ENCODE data around the gene LONRF2. TPM values are rescaled to one million over a fixed set of nuclear protein-coding genes. Genes with fewer than 3 reads are reported as not detected.
"Not testable (repeated sequence)": the region's sequence is repeated elsewhere in the genome, so short reads cannot be mapped to it uniquely, and the experiment has no call there.

Gene LONRF2
- polyA plus RNA-seq, 3 donors, result 2.6 to 2.9 (median 2.8) TPM

DNA sequence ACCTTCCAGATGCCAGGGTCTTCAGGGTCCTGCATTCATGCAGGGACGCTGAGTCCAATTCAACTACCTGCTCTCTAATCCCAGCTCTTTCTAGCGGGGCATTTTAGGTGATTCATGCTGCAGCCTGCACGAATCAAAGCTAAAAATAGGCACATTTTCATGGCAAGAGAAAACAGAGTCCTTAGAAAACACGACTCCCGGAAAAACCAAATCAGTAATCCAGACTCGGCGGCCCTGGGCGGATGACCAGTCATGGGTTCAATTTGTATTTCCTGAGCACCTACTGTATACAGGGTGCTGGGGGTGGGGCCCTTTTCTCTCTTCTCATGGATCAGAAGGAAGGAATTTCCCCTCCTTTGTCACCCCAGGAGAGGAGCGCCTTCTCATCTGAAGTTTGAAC lies 64.4 kb downstream of the LONRF2 start:
- no peak for DNase-seq (ENCODE audit: low read depth in 3 of 3, low spot score in 2 of 3)

DNA sequence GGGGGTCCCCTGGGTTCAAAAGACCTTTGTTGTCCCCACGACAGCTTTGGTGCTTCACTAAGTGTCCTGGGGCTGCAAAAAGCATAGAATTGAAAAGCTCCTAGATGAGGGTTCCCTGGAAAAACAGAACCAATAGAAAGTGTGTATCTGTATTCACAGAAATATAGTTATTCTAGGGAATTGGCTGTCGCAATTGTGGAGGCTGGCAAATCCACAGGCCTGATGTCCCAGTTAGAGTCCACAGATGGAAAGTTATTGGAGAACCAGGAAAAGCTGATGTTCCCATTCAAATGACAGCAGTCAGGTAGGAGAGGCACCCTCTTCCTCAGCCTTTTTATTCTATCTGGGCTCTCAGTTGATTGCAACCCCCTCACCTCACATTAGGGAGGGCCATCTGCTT lies 65.5 kb downstream of the LONRF2 start:
- DNase-seq (ENCODE audit: low read depth in 3 of 3, low spot score in 2 of 3), result no peak

DNA sequence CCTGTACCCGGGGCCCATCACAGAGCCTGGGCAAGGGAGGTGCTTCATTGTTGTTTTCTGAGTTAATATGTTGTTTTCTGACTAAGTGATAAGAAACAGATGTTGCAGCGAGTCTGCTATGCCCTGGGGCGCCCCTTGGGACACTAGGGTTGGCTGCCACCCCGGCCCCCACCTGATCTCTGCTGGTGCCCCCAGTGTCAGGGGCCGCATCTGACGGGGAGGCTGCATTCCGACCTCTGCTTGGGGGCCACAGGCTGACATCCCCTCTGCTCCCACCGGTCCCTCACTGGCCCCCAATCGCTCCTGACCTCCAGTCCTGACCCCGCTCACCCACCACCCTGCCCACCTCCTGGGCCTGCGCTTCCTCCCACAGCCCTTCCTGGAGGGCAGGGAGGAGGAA lies 65.9 kb downstream of the LONRF2 start:
- no peak for DNase-seq (ENCODE audit: low read depth in 3 of 3, low spot score in 2 of 3)

DNA sequence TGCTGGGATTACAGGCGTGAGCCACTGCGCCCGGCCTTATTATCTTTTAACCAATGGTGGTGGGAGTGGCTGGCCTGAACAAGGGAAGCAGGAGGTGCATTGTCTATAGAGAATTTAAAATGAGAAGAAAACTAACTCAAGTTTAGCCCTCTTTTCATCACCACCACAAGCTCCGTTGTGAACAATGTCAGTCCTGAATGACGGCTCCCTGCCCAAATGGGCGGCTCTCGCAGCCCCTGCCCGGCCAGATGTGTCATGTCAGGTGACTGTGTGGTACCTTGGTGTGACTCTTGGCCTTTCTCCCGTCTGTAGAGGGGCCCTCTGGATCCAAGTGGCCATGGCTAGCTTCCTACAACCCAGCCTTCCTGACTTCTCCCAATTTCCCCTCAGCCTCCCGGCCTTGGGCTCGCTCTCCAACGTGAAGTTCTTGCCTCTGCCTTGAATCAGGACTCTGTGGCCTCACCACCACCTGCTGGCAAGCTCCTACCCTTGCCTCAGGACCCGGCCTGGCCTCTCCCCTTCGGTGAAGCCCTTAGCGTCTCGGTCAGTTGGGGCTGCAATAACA lies 67.6 kb downstream of the LONRF2 start:
- DNase-seq (ENCODE audit: low read depth in 3 of 3, low spot score in 2 of 3), result no peak

DNA sequence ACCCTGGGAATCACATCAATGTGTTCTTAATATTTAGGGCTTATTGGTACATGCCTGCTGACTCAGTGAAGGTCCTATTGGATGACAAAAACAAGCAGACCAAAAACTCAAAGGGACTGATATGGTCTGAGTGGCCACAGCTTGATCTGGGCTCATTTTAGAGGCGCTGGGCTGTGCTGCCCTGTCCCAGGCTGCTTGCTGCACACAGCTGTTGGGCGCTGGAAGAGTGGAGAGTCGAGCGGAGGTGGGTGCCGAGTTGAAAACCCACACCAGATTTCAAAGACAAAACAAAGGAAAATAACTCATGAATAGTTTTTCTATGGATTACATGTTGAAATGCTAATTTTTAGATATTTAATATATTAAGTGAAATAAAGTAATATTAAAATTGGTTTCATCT lies 68.5 kb downstream of the LONRF2 start:
- no peak for DNase-seq (ENCODE audit: low read depth in 3 of 3, low spot score in 2 of 3)

DNA sequence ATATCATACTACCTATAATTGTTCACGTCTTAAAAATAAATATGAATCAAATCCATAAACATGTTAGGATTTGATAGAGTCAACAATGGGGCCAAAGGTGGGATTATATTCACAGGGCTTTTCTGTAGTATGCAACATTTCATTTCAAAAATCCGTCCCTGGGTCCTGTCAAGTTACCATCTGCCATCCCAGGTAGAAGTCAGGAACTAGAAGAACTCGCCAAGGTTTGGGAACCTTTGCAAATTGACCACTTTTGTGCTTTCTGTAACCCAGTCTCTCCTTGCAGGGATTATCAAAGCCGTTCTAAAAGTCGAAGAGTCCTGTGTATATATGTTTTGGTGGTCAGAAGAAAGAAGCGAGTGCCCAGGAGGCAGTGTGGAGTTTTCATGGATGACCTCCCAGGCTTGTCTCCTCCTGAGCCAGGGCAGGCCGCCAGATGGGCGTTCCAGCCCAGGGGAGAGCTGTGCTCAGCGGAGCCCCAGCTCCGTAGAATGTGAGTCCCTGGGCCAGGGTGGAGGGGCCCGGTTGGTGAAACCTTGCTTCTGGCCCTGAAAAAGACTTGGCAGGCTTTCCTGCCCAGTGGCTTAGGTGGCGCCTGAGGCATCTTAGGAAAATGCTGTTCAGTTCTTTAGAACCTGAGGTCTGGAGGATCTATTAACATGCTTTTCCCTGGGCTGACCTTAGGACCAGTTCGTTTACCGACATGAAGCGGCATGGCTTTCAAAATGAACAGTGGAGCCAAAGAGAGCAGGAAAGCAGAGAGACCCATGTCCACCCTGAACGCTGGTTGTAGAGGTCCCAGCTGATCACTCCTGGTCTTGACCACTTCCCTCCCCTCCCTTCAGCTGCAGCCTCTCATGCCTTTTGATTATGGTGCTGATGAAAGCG lies 69.2 kb downstream of the LONRF2 start:
- no peak for DNase-seq (ENCODE audit: low read depth in 3 of 3, low spot score in 2 of 3)

DNA sequence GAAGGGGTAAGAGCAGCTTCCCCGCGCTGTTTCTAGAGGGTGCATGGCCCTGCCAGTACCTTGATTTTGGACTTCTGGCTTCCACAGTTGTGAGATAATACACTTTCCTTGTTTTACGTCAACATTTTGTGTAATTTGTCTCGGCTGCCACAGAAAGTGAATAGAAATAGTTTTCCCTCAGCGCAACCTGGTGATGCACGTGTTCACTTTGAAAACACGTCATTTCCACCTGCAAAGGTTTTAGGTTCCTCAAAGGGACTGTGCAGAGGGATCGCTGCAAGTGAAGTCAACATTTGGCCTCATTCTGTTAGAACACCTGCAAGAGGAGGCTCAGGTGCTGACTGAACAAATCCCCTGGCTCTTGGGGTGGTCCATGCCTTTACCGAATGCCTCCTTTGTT lies 71.7 kb downstream of the LONRF2 start:
- DNase-seq (ENCODE audit: low read depth in 3 of 3, low spot score in 2 of 3), result no peak

DNA sequence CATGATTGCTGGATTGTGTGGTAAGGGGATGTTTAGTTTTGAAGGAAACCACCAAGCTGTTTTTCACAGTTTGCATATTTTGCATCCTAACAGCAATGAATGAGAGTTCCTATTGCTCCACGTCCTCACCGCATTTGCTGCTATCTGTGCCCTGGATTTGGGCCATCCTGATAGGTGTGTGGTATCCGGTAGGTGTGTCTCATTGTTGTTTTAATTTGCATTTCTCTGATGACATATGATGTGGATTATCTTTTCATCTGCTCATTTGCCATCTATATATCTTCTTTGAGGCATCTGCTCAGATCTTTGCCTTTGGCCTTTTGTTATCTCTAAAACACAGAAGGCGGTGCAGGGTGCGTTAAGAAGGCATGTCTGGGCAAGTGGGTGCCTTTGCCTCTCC lies 73.3 kb downstream of the LONRF2 start:
- DNase-seq (ENCODE audit: low read depth in 3 of 3, low spot score in 2 of 3), result no peak

DNA sequence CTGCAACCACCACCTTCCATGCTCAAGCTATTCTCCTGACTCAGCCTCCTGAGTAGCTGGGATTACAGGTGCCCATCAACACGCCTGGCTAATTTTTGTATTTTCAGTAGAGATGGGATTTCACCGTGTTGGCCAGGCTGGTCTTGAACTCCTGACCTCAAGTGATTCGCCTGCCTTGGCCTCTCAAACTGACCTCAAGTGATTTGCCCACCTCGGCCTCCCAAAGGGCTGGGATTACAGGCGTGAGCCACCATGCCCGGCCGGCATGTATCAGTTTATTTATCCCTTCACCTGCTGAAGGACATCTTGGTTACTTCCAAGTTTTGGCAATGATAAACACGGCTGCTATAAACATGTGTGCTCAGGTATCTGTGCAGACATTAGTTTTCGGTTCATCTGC lies 73.7 kb downstream of the LONRF2 start:
- DNase-seq (ENCODE audit: low read depth in 3 of 3, low spot score in 2 of 3), result not testable (repeated sequence)

DNA sequence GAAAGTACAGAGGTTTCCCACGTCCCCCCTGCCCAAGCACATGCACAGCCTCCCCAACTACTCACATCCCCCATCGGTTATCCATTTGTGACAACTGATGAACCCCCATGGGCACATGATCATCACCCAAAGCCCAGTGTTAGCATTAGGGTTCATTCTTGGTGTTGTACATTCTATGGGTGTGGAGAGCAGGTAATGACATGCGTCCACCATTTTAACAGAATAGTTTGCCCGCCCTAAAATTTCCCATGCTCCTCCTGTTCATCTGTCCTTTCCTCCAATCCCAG lies 74.3 kb downstream of the LONRF2 start:
- no peak for DNase-seq (ENCODE audit: low read depth in 3 of 3, low spot score in 2 of 3)

DNA sequence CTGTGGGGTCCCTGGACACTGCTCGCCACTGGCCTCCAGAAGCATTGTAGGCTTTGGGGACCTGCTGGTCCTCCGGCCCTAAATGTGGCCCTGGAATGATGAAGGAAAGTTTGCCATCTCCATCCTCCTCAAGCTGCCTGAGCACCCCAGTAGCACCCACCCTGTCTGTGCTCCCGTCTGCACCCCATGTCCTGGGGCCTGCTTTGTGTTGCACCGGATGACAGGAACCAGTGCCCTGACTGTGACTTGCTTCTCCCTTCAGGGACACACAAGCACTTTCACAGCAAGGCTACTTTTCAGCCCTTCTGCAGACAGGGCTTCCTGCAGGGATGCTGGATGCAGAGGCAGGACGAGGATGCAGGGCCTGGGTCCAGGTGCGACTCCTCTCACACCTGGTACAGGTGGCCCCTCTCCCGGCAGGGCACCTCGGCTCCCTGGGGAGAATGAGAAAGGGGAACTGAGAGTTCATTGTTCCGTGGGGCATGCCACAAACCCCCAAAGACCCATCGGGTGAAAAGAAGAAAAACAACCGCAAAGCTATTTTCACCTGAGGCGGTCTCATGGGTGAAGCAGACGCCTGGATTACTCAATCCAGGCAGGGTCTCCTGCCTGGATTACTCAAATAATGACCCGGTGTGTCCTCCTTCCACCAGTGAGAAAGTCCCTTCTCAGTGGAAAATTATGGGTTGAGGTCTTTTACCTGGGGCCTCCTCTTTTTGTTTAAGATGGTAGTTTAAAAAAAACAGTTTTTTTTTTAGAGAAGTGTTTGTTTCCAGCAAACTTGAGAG lies 74.9 kb downstream of the LONRF2 start:
- DNase-seq (ENCODE audit: low read depth in 3 of 3, low spot score in 2 of 3), result no peak

DNA sequence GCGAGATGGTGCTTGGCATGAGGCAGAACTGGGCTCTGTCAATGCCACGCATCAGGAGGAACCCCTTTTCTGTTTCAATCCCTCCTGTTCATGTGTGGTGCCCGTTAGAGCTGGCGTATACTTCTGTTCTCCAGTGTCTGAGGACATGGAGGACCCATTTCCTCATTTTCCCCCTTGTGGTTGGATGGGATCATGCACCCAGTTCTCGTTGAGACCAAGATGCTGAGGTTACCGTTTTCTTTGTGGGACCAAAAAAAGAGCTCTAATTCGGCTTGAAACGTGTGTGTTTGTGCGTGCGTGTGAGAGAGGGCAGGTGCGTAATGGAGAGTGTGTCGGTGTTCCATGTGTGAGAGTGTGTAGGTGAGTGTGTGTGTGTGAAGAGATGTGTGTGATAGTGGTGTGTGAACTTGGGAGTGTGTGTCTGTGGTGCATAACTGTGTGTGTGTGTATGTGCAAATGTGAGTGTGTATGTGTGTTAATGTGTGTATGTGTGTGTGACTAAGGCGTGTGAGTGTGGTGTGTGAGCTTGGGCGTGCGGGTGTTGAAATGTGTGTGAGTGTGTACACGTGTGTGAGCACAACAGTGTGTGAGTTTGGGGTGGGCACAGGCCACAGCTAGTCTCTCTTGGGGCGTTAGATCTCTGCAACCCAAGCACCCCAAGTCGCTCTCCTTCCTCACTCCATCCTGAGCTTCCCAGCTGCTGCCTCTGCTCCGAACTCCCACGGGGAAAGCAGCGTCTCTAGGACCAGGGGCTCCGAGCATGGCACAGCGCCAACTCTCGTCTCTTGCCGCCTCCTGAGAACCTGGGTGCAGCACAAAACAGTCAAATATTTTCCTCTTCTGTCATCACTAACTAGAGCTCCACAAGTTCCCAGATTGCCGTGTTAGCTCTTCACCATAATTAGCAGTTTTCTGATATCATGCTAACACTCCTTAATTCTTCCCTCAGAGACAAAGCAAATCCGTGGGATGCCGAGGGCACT lies 75.8 kb downstream of the LONRF2 start:
- no peak for DNase-seq (ENCODE audit: low read depth in 3 of 3, low spot score in 2 of 3)

DNA sequence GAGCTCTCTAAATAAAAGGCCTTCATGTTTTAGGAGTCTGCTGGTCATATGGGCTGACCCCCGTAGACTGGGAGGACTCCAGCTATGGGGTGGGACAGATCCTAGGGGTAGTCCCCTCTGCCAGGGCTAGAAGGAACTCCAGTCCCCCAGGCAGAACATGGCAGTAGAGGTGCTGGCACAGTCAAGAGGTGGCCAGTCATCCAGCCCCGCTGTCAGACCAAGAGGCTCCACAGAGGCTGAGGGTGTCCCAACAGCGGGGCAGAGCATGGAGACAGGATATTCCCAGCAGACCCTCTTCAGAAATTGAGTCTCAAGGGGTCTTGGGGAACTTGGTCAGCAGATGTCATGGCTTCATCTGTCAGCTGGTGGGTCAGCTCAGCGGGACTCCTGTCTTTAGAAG lies 76.6 kb downstream of the LONRF2 start:
- no peak for DNase-seq (ENCODE audit: low read depth in 3 of 3, low spot score in 2 of 3)

DNA sequence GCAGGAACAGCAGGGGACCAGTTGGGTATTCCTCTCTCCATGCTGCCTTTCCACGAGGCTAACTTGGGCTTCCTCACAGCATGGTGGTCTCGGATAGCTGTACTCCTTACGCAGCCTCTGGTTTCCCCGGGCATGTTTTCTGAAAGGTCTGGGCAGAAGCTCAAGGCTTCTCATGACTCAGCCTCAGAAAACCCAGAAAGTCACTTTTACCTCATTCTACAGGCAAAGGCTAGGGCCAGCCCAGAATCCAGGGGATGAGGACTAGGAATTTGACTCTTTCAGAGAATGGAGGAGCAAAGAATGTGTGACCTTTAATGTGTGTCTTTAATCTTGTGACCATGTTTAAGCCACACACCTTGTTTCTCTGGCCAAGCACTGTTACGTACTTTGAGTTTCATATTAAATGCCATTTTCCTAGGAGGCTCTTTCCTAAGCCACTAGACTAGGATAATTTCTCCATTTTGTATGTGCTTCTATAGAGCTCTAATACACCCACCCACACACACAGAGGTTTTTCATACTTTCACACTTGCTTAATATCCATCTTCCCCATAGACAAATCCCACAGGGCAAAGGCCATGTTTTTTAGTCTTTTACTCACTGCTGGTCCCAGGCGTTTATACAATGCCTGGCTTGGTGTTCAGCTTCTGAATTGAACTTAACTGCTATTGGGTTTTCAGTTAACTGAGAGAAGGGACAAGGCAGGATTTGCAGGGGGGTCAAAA lies 77.3 kb downstream of the LONRF2 start:
- DNase-seq (ENCODE audit: low read depth in 3 of 3, low spot score in 2 of 3), result no peak

DNA sequence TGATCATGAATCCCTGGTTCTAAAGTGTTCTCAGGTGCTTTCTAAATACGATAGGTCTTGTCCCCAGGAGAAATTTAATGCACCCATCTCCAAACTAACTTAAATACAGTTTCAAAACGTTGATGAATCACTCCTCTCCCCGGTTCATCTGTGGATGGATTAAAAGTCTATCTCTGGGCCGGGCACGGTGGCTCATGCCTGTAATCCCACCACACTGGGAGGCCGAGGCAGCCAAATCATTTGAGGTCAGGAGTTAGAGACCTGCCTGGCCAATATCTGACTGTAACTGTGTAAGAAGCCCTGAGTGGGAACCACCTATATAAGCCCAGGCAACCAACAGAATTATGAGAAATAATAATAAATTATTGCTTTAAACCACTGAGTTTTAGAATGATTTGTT lies 78.7 kb downstream of the LONRF2 start:
- DNase-seq (ENCODE audit: low read depth in 3 of 3, low spot score in 2 of 3), result no peak

DNA sequence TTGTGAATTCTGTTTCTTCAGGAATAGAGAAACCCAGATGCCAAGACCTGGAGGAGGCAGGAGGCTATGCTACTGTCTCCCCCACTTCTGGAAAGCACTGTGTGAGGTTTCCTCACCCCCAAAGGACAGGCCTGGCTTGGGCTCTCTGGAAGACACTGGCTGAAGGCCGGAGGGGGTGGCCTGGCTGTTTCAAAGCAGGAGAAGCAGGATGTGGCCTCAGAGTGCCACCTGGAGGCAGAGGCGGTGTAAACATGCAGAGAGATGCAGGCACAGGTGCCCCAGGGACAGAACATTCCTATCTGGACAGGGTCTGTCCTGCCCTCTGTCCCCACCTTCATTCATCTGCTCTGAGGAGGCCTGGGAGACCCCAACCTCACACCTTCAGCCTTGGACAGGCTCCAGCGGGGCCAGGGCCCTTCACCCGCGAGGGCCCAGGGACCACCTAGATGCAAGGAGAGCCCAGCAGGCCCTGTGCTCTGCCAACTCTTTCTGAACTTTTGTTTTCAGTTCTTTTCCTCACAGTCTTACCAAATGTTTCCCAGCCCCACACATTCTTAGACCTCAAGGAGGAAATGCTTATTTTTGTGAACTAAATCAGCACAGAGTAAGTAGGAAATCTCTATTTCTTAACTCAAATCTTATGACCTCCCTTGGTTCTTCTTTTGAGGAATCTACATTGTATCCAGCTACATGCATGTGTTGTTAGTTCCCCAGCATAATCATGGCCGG lies 79.2 kb downstream of the LONRF2 start:
- peak in 2 of 3 donors; percentile 55 to 56 for DNase-seq (ENCODE audit: low read depth in 3 of 3, low spot score in 2 of 3)

DNA sequence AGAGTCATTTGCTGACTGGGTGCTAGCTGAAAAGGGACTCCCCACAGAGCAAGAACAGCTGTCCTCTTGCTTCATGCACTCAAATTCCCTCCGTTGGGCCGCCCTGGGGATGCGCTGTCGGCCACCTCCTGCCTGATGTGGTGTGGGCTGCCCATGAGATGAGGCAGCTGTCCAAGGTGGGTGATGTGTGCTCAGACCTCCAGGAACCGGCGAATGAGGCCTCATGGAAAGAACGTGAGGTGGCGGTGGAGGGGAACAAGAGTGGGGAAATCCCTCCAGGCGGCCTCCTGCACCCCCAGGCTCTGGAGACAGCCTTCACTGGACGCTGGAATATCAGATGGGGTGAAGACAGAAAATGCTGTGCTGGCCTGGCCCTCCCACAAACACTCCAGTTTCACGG lies 79.8 kb downstream of the LONRF2 start:
- DNase-seq (ENCODE audit: low read depth in 3 of 3, low spot score in 2 of 3), result no peak

DNA sequence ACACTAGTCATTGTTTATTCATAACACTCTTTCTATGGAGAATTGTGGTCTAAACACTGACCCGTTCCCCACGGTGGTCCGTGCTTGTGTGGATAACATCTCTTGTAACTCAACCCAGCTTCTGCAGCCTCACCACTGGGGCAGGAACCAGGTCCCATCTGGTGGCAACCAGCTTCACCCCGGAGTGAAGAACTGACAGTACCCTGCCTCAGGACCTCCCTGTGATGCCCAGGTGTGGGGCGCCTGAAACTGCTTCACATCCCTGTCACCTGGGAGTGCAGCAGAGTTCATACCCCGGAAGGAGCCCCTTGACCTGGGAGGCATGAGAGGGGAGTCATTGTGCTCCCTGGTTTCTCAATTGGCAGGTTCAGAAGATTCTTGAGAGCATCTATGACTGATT lies 81.1 kb downstream of the LONRF2 start:
- DNase-seq (ENCODE audit: low read depth in 3 of 3, low spot score in 2 of 3), result no peak

DNA sequence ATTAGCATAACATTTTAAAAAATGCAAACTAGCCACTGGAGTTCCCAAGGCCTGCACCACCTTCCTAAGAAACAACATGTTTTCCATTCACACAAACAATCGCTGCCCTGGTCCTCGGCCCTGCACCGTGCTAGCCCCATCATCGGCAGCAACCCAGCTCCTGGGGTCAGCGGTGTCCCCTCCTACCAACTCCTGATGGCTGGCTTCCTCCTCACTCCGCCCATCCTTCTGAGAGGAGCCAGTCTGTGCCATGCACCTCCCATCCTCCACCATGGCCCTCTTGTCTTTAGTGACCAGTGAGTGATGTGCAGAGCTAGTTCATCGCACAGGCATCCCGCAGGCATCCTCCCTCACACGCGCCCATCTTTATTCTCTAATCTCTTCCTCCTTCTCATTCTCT lies 81.9 kb downstream of the LONRF2 start:
- DNase-seq (ENCODE audit: low read depth in 3 of 3, low spot score in 2 of 3), result no peak
